ENCODE results near the gene CELF1.

Gene CELF1

GRCh38 chr11:47434011-47434786, 118.7 kb downstream of the CELF1 start:
- TF ChIP-seq ZFX (IDR thresholded peaks at IDR 0.05) (no peak), CTCF (conservative IDR thresholded peaks at IDR 0.05) (no peak)
- no peak overlapping the region for H3K27ac ChIP-seq

GRCh38 chr11:47433157-47433556, 119.8 kb downstream of the CELF1 start:
- TF ChIP-seq CTCF (conservative IDR thresholded peaks at IDR 0.05) (no peak), ZFX (IDR thresholded peaks at IDR 0.05) (no peak)
- H3K27ac ChIP-seq: no peak overlapping the region

- no peak for TF ChIP-seq CTCF (conservative IDR thresholded peaks at IDR 0.05)
- TF ChIP-seq ZFX (IDR thresholded peaks at IDR 0.05): no peak
- H3K27ac ChIP-seq: no peak overlapping the region
Measured at GRCh38 chr11:47431356-47432083, 121.4 kb downstream of the CELF1 start.

GRCh38 chr11:47430524-47430923, 122.4 kb downstream of the CELF1 start:
- TF ChIP-seq CTCF (conservative IDR thresholded peaks at IDR 0.05): no peak
- TF ChIP-seq ZFX (IDR thresholded peaks at IDR 0.05): no peak
- no peak overlapping the region for H3K27ac ChIP-seq

- TF ChIP-seq CTCF (conservative IDR thresholded peaks at IDR 0.05) (no peak), ZFX (IDR thresholded peaks at IDR 0.05) (0 out of 2 replicates have a peak, but pooled peaks have one; percentile 8)
- H3K27ac ChIP-seq: peak within 1 kb of the TSS; percentile 91
Measured at GRCh38 chr11:47426062-47426956, 126.6 kb downstream of the CELF1 start, which contains the start of gene PSMC3. Gene PSMC3 (minus strand): TSS chr11:47426439. CDS start chr11:47426279, 160 bp downstream.

GRCh38 chr11:47425611-47426010, 127.3 kb downstream of the CELF1 start:
- H3K27ac ChIP-seq: peak overlapping the region; percentile 91
- TF ChIP-seq CTCF (conservative IDR thresholded peaks at IDR 0.05): no peak
- no peak for TF ChIP-seq ZFX (IDR thresholded peaks at IDR 0.05)

All from C4-2B (cell line).